Chondrocyte (in vitro differentiated cells): ENCODE data around the gene GPNMB. TPM values are rescaled to one million over a fixed set of nuclear protein-coding genes. Genes with fewer than 3 reads are reported as not detected.

Experiments
- DNase-seq: peaks from one replicate; pipeline ENCODE4 v3.0.0; 2021; ENCODE audit warnings: mixed read lengths, low spot score
- H3K27ac Mint-ChIP-seq: one replicate; pipeline ENCODE4 v1.8.0; 2021; ENCODE audit warnings: mild to moderate bottlenecking, moderate library complexity, mixed read lengths; ENCODE audit not compliant: unreplicated experiment
- H3K27me3 Mint-ChIP-seq: 2 replicates; pipeline ENCODE4 v1.8.0; 2021; ENCODE audit warnings: low read depth, mixed read lengths
- H3K36me3 Mint-ChIP-seq: 2 replicates; pipeline ENCODE4 v1.8.0; 2021; ENCODE audit warnings: low read depth, mixed read lengths
- H3K4me1 Mint-ChIP-seq: 2 replicates; pipeline ENCODE4 v1.8.0; 2021; ENCODE audit warnings: low read depth, mild to moderate bottlenecking, mixed read lengths
- H3K4me3 Mint-ChIP-seq: one replicate; pipeline ENCODE4 v1.8.0; 2021; ENCODE audit warnings: mild to moderate bottlenecking, moderate library complexity, mixed read lengths; ENCODE audit not compliant: unreplicated experiment
- H3K9me3 Mint-ChIP-seq: 2 replicates; pipeline ENCODE4 v1.8.0; 2021; ENCODE audit warnings: low read depth, mixed read lengths
- total RNA-seq: library from RNA; stranded (reverse); gene quantifications from 3 replicates; pipeline ENCODE4 v1.2.1, GENCODE V29; 2021
- TF ChIP-seq, protein P1 (sequence below): fragments of 200-600 bp; sonication (generic); IDR thresholded peaks from 2 replicates; pipeline ENCODE4 v1.5.0; 2021; ENCODE audit warnings: antibody characterized with exemption, mild to moderate bottlenecking, moderate library complexity

The GPNMB gene
- total RNA-seq, 1 donor from 2014 or later: 139 TPM

DNA sequence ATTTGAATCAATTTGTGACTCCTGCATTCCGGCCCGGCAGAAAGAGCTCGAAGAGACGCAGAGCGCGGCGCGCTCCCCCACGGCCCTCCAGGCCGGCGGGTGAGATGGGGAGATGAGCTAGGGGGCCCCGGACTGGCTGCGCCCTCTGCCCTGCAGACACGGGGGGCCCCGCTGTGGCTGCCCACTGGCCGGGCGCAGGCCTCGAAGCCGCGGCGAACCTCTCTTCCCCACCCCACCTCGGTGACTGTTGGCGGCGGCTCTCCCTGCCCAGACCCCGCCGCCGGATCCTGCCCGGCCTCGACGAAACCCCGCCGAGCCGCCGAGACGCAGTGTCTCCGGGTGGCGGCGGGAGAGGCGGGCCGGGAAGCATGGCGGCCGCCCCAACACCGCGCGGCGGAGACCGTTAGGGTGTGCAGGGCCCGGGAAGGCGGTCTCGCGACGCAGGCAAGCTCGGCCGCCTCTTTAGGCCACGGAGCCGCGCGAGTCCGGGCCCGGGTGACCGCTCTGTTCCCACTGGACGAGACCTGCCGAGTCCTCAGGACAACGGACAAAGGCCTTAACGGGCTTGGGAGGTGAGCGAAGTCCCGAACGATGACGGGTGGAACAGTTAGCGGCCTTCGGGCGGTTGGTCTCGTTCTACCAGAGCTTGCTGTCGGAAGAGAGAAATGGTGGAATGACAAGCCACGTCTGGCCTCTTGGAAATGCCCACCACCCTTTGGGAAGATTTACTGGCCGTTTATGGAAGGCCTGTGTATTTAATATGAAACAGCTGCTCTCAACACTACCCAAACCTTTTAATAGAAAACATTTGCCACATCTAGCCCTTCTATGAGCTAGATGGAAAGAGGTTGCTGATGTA is 40.4 kb upstream of the GPNMB start:
- Mint-ChIP-seq H3K9me3 (no peaks in the 10 kb centered on the region), H3K27me3 (no peaks in the 10 kb centered on the region), H3K27ac (no peak overlapping the region), H3K4me3 (no peak overlapping the region), H3K36me3 (peaks cover 6% of the 10 kb centered on the region), H3K4me1 (no peaks in the 10 kb centered on the region)
- DNase-seq: no peak
- TF ChIP-seq, protein P1, sequence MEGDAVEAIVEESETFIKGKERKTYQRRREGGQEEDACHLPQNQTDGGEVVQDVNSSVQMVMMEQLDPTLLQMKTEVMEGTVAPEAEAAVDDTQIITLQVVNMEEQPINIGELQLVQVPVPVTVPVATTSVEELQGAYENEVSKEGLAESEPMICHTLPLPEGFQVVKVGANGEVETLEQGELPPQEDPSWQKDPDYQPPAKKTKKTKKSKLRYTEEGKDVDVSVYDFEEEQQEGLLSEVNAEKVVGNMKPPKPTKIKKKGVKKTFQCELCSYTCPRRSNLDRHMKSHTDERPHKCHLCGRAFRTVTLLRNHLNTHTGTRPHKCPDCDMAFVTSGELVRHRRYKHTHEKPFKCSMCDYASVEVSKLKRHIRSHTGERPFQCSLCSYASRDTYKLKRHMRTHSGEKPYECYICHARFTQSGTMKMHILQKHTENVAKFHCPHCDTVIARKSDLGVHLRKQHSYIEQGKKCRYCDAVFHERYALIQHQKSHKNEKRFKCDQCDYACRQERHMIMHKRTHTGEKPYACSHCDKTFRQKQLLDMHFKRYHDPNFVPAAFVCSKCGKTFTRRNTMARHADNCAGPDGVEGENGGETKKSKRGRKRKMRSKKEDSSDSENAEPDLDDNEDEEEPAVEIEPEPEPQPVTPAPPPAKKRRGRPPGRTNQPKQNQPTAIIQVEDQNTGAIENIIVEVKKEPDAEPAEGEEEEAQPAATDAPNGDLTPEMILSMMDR: no peak

GRCh38 chr7:23207021-23207420 is 39.6 kb upstream of the GPNMB start:
- TF ChIP-seq, protein P1: no peak
- no peak for DNase-seq
- Mint-ChIP-seq H3K27ac (no peak overlapping the region), H3K9me3 (no peaks in the 10 kb centered on the region), H3K4me1 (no peaks in the 10 kb centered on the region), H3K36me3 (no peaks in the 10 kb centered on the region), H3K27me3 (no peaks in the 10 kb centered on the region), H3K4me3 (no peak overlapping the region)

DNA sequence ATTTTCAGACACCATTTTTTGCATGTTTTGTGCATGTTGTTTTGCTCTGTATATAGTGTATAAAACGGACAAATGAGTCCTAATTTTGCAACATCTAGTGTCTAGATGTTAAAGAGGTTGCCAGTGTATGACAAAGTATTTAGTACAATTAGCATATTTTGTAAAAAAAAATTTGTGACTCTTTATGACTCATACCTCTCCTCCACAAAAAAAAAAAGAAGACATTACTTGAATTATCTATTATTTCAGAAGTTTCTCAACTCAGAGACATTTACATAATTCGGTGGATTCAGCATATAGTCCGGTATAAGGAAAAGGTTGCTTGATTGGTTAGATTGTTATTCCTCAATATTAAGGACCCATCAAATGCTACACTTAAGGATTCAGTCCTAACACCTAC is 38.7 kb upstream of the GPNMB start:
- Mint-ChIP-seq H3K27ac (no peak overlapping the region), H3K27me3 (no peaks in the 10 kb centered on the region), H3K9me3 (no peaks in the 10 kb centered on the region), H3K4me1 (no peaks in the 10 kb centered on the region), H3K36me3 (no peaks in the 10 kb centered on the region), H3K4me3 (no peak overlapping the region)
- TF ChIP-seq, protein P1: no peak
- no peak for DNase-seq

- DNase-seq: no peak
- TF ChIP-seq, protein P1: no peak
- H3K36me3 Mint-ChIP-seq: no peaks in the 10 kb centered on the region
- no peaks in the 10 kb centered on the region for H3K27me3 Mint-ChIP-seq
- no peaks in the 10 kb centered on the region for H3K9me3 Mint-ChIP-seq
- no peaks in the 10 kb centered on the region for H3K4me1 Mint-ChIP-seq
- no peak overlapping the region for H3K4me3 Mint-ChIP-seq
- no peak overlapping the region for H3K27ac Mint-ChIP-seq
These were observed 38.3 kb upstream of the GPNMB start for GRCh38 chr7:23208316-23208715.

DNA sequence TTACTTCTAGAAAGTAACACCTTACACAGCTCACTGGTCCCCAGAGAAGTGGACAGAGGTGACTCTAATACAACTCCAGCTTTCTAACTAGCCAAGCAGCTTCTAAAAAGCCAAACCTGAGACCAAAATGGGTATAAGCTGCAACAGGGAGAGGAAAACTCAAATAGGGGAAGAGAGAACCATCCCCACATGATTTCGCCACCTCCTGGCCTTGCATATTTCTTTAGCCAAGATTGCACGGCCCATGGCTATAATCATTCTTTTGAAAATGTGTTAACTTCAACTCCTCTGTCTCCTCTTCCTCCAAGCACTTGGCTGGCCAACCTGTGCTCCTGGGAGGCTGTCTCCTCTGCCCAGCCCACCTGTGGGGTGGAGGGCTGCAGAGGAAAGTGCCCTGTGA is 36.1 kb upstream of the GPNMB start:
- Mint-ChIP-seq H3K4me3 (no peak overlapping the region), H3K9me3 (no peaks in the 10 kb centered on the region), H3K4me1 (no peaks in the 10 kb centered on the region), H3K36me3 (no peaks in the 10 kb centered on the region), H3K27ac (no peak overlapping the region), H3K27me3 (no peaks in the 10 kb centered on the region)
- no peak for DNase-seq
- TF ChIP-seq, protein P1: no peak
